ENCODE results near the gene C14orf119.

C14orf119 gene

GRCh38 chr14:23095196-23096108 lies at the start of gene C14orf119:
Gene C14orf119, plus strand, starts transcription at chr14:23095505. Its CDS starts 2,154 bp downstream, at chr14:23097659.
- DNase-seq, result peak in 1 of 2 experiments; percentile 99

GRCh38 chr14:23047034-23047634 lies 48.2 kb upstream of the C14orf119 start:
- no peak for DNase-seq

- DNase-seq, result no peak
Observed at GRCh38 chr14:23047751-23048693, 47.3 kb upstream of the C14orf119 start.

GRCh38 chr14:23049011-23049410 lies 46.3 kb upstream of the C14orf119 start:
- DNase-seq, result no peak

- no peak for DNase-seq
Observed at GRCh38 chr14:23051141-23052057, 43.9 kb upstream of the C14orf119 start.

- DNase-seq, result no peak
Observed at GRCh38 chr14:23052182-23052623, 43.1 kb upstream of the C14orf119 start.

GRCh38 chr14:23052671-23053070 lies 42.6 kb upstream of the C14orf119 start:
- no peak for DNase-seq

- DNase-seq, result no peak
Observed at GRCh38 chr14:23053426-23053825, 41.9 kb upstream of the C14orf119 start.

GRCh38 chr14:23054000-23054811 lies 41.1 kb upstream of the C14orf119 start:
- peak in 1 of 2 experiments; percentile 20 for DNase-seq

- no peak for DNase-seq
Observed at GRCh38 chr14:23055147-23055550, 40.2 kb upstream of the C14orf119 start.

- DNase-seq, result no peak
Observed at GRCh38 chr14:23055621-23056144, 39.6 kb upstream of the C14orf119 start.

- DNase-seq, result peak; percentile 61 to 69
Observed at GRCh38 chr14:23056145-23056955, 39.0 kb upstream of the C14orf119 start.

GRCh38 chr14:23056956-23057756 lies 38.1 kb upstream of the C14orf119 start, which contains the start of gene CDH24:
Gene CDH24, minus strand, starts transcription at chr14:23057520. Its CDS starts 1,787 bp downstream, at chr14:23055733.
- DNase-seq, result peak; percentile 68 to 72

GRCh38 chr14:23057757-23058653 lies 37.3 kb upstream of the C14orf119 start:
- peak; percentile 81 to 84 for DNase-seq

GRCh38 chr14:23058654-23059504 lies 36.4 kb upstream of the C14orf119 start:
- no peak for DNase-seq

- DNase-seq, result no peak
Observed at GRCh38 chr14:23060536-23061260, 34.6 kb upstream of the C14orf119 start.

Data from stimulated activated CD4-positive, alpha-beta T cell treated with anti-CD3 and anti-CD28 coated beads, Interleukin-4, amount 100 ng/mL, for 4 hours (primary cell).